HTERT RPE-1 (cell line): ENCODE results near the gene PRKG1.
"Not testable (repeated sequence)": the region's sequence is repeated elsewhere in the genome, so short reads cannot be mapped to it uniquely, and the experiment has no call there.

Experiments
- in situ Hi-C: fragments of 300-500 bp; cut with MboI; formaldehyde crosslinking; loops from 4 replicates; pipeline ENCODE4 v1.14.3; 2020; ENCODE audit warnings: low sequenced_read_pairs

The PRKG1 gene

GRCh38 chr10:51716981-51717380 lies 642.7 kb downstream of the PRKG1 start:
- in situ Hi-C loops, result no loop called here

- in situ Hi-C loops, result no loop called here
These were observed 644.6 kb downstream of the PRKG1 start for GRCh38 chr10:51718804-51719291.

GRCh38 chr10:51724038-51724437 lies 649.8 kb downstream of the PRKG1 start:
- in situ Hi-C loops, result no loop called here

GRCh38 chr10:51729822-51730555 lies 655.7 kb downstream of the PRKG1 start:
- in situ Hi-C loops, result no loop called here

- in situ Hi-C loops, result no loop called here
These were observed 658.8 kb downstream of the PRKG1 start for GRCh38 chr10:51733057-51733456.

- in situ Hi-C loops, result no loop called here
These were observed 668.9 kb downstream of the PRKG1 start for GRCh38 chr10:51743146-51743545.

- in situ Hi-C loops, result no loop called here
These were observed 670.1 kb downstream of the PRKG1 start for GRCh38 chr10:51744235-51745000.

GRCh38 chr10:51745397-51745796 lies 671.1 kb downstream of the PRKG1 start:
- in situ Hi-C loops, result no loop called here

GRCh38 chr10:51747216-51747615 lies 672.9 kb downstream of the PRKG1 start:
- in situ Hi-C loops, result no loop called here

- in situ Hi-C loops, result no loop called here
These were observed 674.7 kb downstream of the PRKG1 start for GRCh38 chr10:51748959-51749358.

GRCh38 chr10:51758366-51758765 lies 684.1 kb downstream of the PRKG1 start:
- in situ Hi-C loops, result no loop called here

- in situ Hi-C loops, result not testable (repeated sequence)
These were observed 684.6 kb downstream of the PRKG1 start for GRCh38 chr10:51758838-51759237.

GRCh38 chr10:51759896-51760534 lies 685.7 kb downstream of the PRKG1 start:
- in situ Hi-C loops, result no loop called here

- in situ Hi-C loops, result no loop called here
These were observed 686.8 kb downstream of the PRKG1 start for GRCh38 chr10:51760864-51761640.

GRCh38 chr10:51763746-51764145 lies 689.5 kb downstream of the PRKG1 start:
- in situ Hi-C loops, result no loop called here

GRCh38 chr10:51765284-51765971 lies 691.1 kb downstream of the PRKG1 start:
- in situ Hi-C loops, result no loop called here

GRCh38 chr10:51766423-51767102 lies 692.3 kb downstream of the PRKG1 start:
- in situ Hi-C loops, result no loop called here

GRCh38 chr10:51767103-51767763 lies 692.9 kb downstream of the PRKG1 start:
- in situ Hi-C loops, result no loop called here

GRCh38 chr10:51768886-51769465 lies 694.7 kb downstream of the PRKG1 start:
- in situ Hi-C loops, result no loop called here
